ENCODE results near the gene ATP8B4. TPM values are rescaled to one million over a fixed set of nuclear protein-coding genes. Genes with fewer than 3 reads are reported as not detected.
"Not testable (repeated sequence)": the region's sequence is repeated elsewhere in the genome, so short reads cannot be mapped to it uniquely, and the experiment has no call there.

ATP8B4 gene
- total RNA-seq, 1 donor from 2014 or later: 0.56 TPM

- ATAC-seq: no peak
Observed at GRCh38 chr15:50108461-50108860, 10.6 kb downstream of the ATP8B4 start.

GRCh38 chr15:50107591-50108408 lies 11.2 kb downstream of the ATP8B4 start:
- ATAC-seq: peak; percentile 28

GRCh38 chr15:50107157-50107556 lies 11.9 kb downstream of the ATP8B4 start:
- no peak for ATAC-seq

- ATAC-seq: no peak
Observed at GRCh38 chr15:50106457-50106856, 12.6 kb downstream of the ATP8B4 start.

GRCh38 chr15:50100486-50100885 lies 18.5 kb downstream of the ATP8B4 start:
- no peak for ATAC-seq

GRCh38 chr15:50098545-50098944 lies 20.5 kb downstream of the ATP8B4 start:
- no peak for ATAC-seq

- no peak for ATAC-seq
Observed at GRCh38 chr15:50095938-50096821, 22.9 kb downstream of the ATP8B4 start.

- ATAC-seq: not testable (repeated sequence)
Observed at GRCh38 chr15:50089386-50089785, 29.6 kb downstream of the ATP8B4 start.

GRCh38 chr15:50084932-50085331 lies 34.1 kb downstream of the ATP8B4 start:
- ATAC-seq: no peak

GRCh38 chr15:50083424-50084025 lies 35.5 kb downstream of the ATP8B4 start:
- ATAC-seq: no peak

- ATAC-seq: no peak
Observed at GRCh38 chr15:50082066-50082465, 37.0 kb downstream of the ATP8B4 start.

GRCh38 chr15:50077651-50078050 lies 41.4 kb downstream of the ATP8B4 start:
- ATAC-seq: no peak

GRCh38 chr15:50077176-50077575 lies 41.9 kb downstream of the ATP8B4 start:
- no peak for ATAC-seq

- no peak for ATAC-seq
Observed at GRCh38 chr15:50075319-50075718, 43.7 kb downstream of the ATP8B4 start.

GRCh38 chr15:50071551-50072258 lies 47.3 kb downstream of the ATP8B4 start:
- ATAC-seq: no peak

GRCh38 chr15:50068016-50068415 lies 51.0 kb downstream of the ATP8B4 start:
- ATAC-seq: no peak

GRCh38 chr15:50067254-50067653 lies 51.8 kb downstream of the ATP8B4 start:
- no peak for ATAC-seq

GRCh38 chr15:50066666-50067065 lies 52.4 kb downstream of the ATP8B4 start:
- no peak for ATAC-seq

- no peak for ATAC-seq
Observed at GRCh38 chr15:50066202-50066601, 52.8 kb downstream of the ATP8B4 start.

GRCh38 chr15:50065279-50065678 lies 53.8 kb downstream of the ATP8B4 start:
- ATAC-seq: no peak

GRCh38 chr15:50064673-50065072 lies 54.4 kb downstream of the ATP8B4 start:
- no peak for ATAC-seq

- ATAC-seq: no peak
Observed at GRCh38 chr15:50063226-50063625, 55.8 kb downstream of the ATP8B4 start.

GRCh38 chr15:50061503-50061902 lies 57.5 kb downstream of the ATP8B4 start:
- no peak for ATAC-seq

Measured in esophagus mucosa (tissue), 1 donor.